HG03520 (cell line): ENCODE data around the gene NRGN.

Source experiments
- ATAC-seq: cut with Tn5 transposase; IDR thresholded peaks from one replicate; pipeline ENCODE4 v1.9.1; 2021; ENCODE audit warnings: mild to moderate bottlenecking, moderate library complexity; ENCODE audit not compliant: unreplicated experiment

NRGN gene

GRCh38 chr11:124779568-124779967 lies 39.8 kb downstream of the NRGN start:
- no peak for ATAC-seq

GRCh38 chr11:124783002-124783401 lies 43.3 kb downstream of the NRGN start:
- no peak for ATAC-seq

GRCh38 chr11:124784051-124784450 lies 44.3 kb downstream of the NRGN start:
- no peak for ATAC-seq

- no peak for ATAC-seq
Observed at GRCh38 chr11:124788521-124788920, 48.8 kb downstream of the NRGN start.

GRCh38 chr11:124791626-124792341 lies 52.0 kb downstream of the NRGN start:
- ATAC-seq = peak; percentile 68

GRCh38 chr11:124793466-124794278 lies 53.9 kb downstream of the NRGN start:
- ATAC-seq = peak; percentile 55

GRCh38 chr11:124796312-124796711 lies 56.6 kb downstream of the NRGN start:
- no peak for ATAC-seq
